ENCODE data around the gene METAP2.
A peak's percentile ranks its signal among the peaks of the same experiment; 100 is the strongest.
"Not testable (repeated sequence)": the region's sequence is repeated elsewhere in the genome, so short reads cannot be mapped to it uniquely, and the experiment has no call there.

METAP2 gene

GRCh38 chr12:95473884-95474659 lies at the start of gene METAP2:
Gene METAP2 (plus strand): TSS chr12:95474152. CDS start chr12:95474180, 28 bp downstream.
- no peaks in the 10 kb centered on the region for H3K27me3 ChIP-seq (ENCODE audit: control insufficient read depth, insufficient read depth, low read length)
- H3K9me3 ChIP-seq (ENCODE audit: control insufficient read depth, insufficient read depth, low read depth, low read length): no peaks in the 10 kb centered on the region
- H3K4me3 ChIP-seq (ENCODE audit: low read depth, low read length): peak within 1 kb of the TSS; percentile 97
- H3K4me1 ChIP-seq (ENCODE audit: control insufficient read depth, insufficient read depth, low read length): peaks cover 4% of the 10 kb centered on the region; the same call in 1 of the 2 replicates
- H3K27ac ChIP-seq (ENCODE audit: low read depth, low read length): peak within 1 kb of the TSS; percentile 92
- peaks cover 31% of the 10 kb centered on the region for H3K36me3 ChIP-seq (ENCODE audit: control insufficient read depth, insufficient read depth, low read length)
- H3K9ac ChIP-seq (ENCODE audit: low read length): peak within 1 kb of the TSS; percentile 96

DNA sequence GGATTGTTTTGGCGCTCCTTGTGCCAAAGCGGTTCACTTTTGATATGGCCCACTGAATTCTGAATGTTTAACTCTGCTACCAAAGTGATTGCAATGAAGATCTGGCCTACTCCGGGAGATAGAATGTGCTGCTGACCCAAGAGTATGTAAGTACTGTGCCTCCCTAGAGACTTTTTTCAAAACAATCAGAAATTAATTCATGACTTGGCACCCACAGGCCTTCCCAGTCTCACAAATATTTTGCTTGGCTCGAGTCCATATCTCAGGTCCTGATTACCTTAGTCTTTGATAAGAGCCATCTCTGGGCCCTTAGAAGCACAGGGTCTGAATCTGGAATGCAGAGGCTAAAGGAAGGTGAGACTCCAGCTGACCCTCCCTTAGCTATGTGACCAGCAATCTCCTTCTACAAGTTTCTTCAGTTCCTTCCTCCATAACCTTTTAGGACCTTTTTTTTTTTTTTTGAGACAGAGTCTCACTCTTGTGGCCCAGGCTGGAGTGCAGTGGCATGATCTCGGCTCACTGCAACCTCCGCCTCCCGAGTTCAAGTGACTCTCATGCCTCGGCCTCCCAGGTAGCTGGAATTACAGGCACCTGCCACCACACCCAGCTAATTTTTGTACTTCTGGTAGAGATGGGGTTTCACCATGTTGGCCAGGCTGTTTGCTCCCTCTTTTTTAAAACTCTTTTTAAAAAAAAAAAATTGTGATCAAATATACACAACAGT lies 49.5 kb upstream of the METAP2 start:
- H3K4me1 ChIP-seq (ENCODE audit: control insufficient read depth, insufficient read depth, low read length): peaks cover 5% of the 10 kb centered on the region
- H3K4me3 ChIP-seq (ENCODE audit: low read depth, low read length): no peak overlapping the region
- no peaks in the 10 kb centered on the region for H3K36me3 ChIP-seq (ENCODE audit: control insufficient read depth, insufficient read depth, low read length)
- H3K9ac ChIP-seq (ENCODE audit: low read length): no peak overlapping the region
- no peaks in the 10 kb centered on the region for H3K27me3 ChIP-seq (ENCODE audit: control insufficient read depth, insufficient read depth, low read length)
- no peak overlapping the region for H3K27ac ChIP-seq (ENCODE audit: low read depth, low read length)
- no peaks in the 10 kb centered on the region for H3K9me3 ChIP-seq (ENCODE audit: control insufficient read depth, insufficient read depth, low read depth, low read length)

- Histone ChIP-seq H3K27me3 (ENCODE audit: control insufficient read depth, insufficient read depth, low read length) (no peaks in the 10 kb centered on the region), H3K4me3 (ENCODE audit: low read depth, low read length) (no peak overlapping the region), H3K36me3 (ENCODE audit: control insufficient read depth, insufficient read depth, low read length) (no peaks in the 10 kb centered on the region), H3K9ac (ENCODE audit: low read length) (no peak overlapping the region), H3K27ac (ENCODE audit: low read depth, low read length) (no peak overlapping the region), H3K4me1 (ENCODE audit: control insufficient read depth, insufficient read depth, low read length) (peaks cover 5% of the 10 kb centered on the region), H3K9me3 (ENCODE audit: control insufficient read depth, insufficient read depth, low read depth, low read length) (no peaks in the 10 kb centered on the region)
These were observed 44.8 kb upstream of the METAP2 start for GRCh38 chr12:95429172-95429510.

DNA sequence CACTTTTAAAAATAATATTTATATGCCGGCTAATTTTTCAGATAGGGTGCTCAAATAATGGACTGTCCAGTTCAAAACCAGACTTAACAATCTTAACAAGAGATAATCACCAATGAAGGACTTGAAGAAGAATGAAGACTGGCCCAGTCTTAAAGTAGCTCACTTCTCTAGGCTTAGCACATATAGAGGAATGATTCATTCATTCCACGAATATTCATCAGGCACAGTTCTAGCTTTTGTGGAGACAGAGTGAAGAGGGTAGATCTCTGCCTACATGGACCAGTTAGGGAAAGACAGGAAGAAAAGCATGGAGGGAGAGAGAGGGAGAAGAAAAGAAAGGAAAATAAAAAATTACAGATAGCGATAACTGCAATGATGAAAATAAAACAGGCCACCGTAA lies 42.8 kb upstream of the METAP2 start:
- Histone ChIP-seq H3K4me1 (ENCODE audit: control insufficient read depth, insufficient read depth, low read length) (peaks cover 5% of the 10 kb centered on the region), H3K27ac (ENCODE audit: low read depth, low read length) (no peak overlapping the region), H3K27me3 (ENCODE audit: control insufficient read depth, insufficient read depth, low read length) (no peaks in the 10 kb centered on the region)

GRCh38 chr12:95435355-95435754 lies 38.6 kb upstream of the METAP2 start:
- no peak overlapping the region for H3K27ac ChIP-seq (ENCODE audit: low read depth, low read length)
- H3K36me3 ChIP-seq (ENCODE audit: control insufficient read depth, insufficient read depth, low read length): no peaks in the 10 kb centered on the region
- H3K9me3 ChIP-seq (ENCODE audit: control insufficient read depth, insufficient read depth, low read depth, low read length): no peaks in the 10 kb centered on the region
- no peak overlapping the region for H3K9ac ChIP-seq (ENCODE audit: low read length)
- no peaks in the 10 kb centered on the region for H3K4me1 ChIP-seq (ENCODE audit: control insufficient read depth, insufficient read depth, low read length)
- H3K27me3 ChIP-seq (ENCODE audit: control insufficient read depth, insufficient read depth, low read length): no peaks in the 10 kb centered on the region
- no peak overlapping the region for H3K4me3 ChIP-seq (ENCODE audit: low read depth, low read length)

More for the DNA sequence above, 42.8 kb upstream of the METAP2 start:
- Histone ChIP-seq H3K9me3 (ENCODE audit: control insufficient read depth, insufficient read depth, low read depth, low read length) (no peaks in the 10 kb centered on the region), H3K9ac (ENCODE audit: low read length) (no peak overlapping the region), H3K4me3 (ENCODE audit: low read depth, low read length) (no peak overlapping the region), H3K36me3 (ENCODE audit: control insufficient read depth, insufficient read depth, low read length) (no peaks in the 10 kb centered on the region)

- Histone ChIP-seq H3K9ac (ENCODE audit: low read length) (no peak overlapping the region), H3K4me1 (ENCODE audit: control insufficient read depth, insufficient read depth, low read length) (no peaks in the 10 kb centered on the region), H3K27me3 (ENCODE audit: control insufficient read depth, insufficient read depth, low read length) (no peaks in the 10 kb centered on the region)
These were observed 36.4 kb upstream of the METAP2 start for GRCh38 chr12:95437565-95437964.

DNA sequence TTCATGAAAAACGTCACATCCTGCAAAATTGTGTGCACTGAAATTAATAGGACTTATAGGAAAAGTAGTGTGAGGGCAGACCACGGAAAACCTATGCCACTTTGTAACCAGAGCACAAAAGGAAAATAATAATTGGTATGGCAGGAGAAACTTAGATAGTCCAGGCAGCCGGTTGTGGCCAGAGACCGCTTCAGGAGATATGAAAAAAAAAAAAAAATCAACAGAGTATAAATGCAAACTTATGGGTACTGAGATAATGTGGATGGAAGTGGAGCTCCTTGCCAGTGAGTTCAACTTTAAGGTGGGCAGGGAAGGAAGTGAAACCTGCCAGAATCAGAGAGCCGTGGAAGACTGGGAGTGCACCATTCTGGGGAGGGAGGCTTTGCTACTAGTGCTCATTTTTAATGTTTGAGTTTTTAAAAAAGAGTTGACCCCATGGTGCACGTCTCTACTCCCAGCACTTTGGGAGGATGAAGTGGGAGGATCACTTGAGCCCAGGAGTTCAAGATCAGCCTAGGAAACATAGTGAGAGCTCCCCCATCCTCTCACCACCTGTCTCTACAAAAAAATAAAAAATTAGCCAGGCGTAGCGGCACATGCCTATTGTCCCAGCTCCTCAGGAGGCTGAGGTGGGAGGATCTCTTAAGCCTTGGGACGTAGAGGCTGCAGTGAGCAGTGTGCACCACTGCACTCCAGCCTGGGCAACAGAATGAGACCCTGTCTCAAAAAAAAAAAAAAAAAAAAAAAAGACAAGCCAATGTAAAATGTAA lies 34.3 kb upstream of the METAP2 start:
- Histone ChIP-seq H3K4me1 (ENCODE audit: control insufficient read depth, insufficient read depth, low read length) (peaks cover 17% of the 10 kb centered on the region), H3K36me3 (ENCODE audit: control insufficient read depth, insufficient read depth, low read length) (no peaks in the 10 kb centered on the region), H3K9ac (ENCODE audit: low read length) (no peak overlapping the region), H3K9me3 (ENCODE audit: control insufficient read depth, insufficient read depth, low read depth, low read length) (no peaks in the 10 kb centered on the region), H3K27me3 (ENCODE audit: control insufficient read depth, insufficient read depth, low read length) (no peaks in the 10 kb centered on the region), H3K27ac (ENCODE audit: low read depth, low read length) (no peak overlapping the region), H3K4me3 (ENCODE audit: low read depth, low read length) (no peak overlapping the region)

More at GRCh38 chr12:95437565-95437964, 36.4 kb upstream of the METAP2 start:
- Histone ChIP-seq H3K9me3 (ENCODE audit: control insufficient read depth, insufficient read depth, low read depth, low read length) (no peaks in the 10 kb centered on the region), H3K27ac (ENCODE audit: low read depth, low read length) (no peak overlapping the region), H3K4me3 (ENCODE audit: low read depth, low read length) (no peak overlapping the region), H3K36me3 (ENCODE audit: control insufficient read depth, insufficient read depth, low read length) (no peaks in the 10 kb centered on the region)

GRCh38 chr12:95440401-95440800 lies 33.6 kb upstream of the METAP2 start:
- Histone ChIP-seq H3K27ac (ENCODE audit: low read depth, low read length) (no peak overlapping the region), H3K36me3 (ENCODE audit: control insufficient read depth, insufficient read depth, low read length) (no peaks in the 10 kb centered on the region), H3K27me3 (ENCODE audit: control insufficient read depth, insufficient read depth, low read length) (no peaks in the 10 kb centered on the region), H3K4me3 (ENCODE audit: low read depth, low read length) (no peak overlapping the region), H3K4me1 (ENCODE audit: control insufficient read depth, insufficient read depth, low read length) (peaks cover 17% of the 10 kb centered on the region), H3K9me3 (ENCODE audit: control insufficient read depth, insufficient read depth, low read depth, low read length) (no peaks in the 10 kb centered on the region), H3K9ac (ENCODE audit: low read length) (no peak overlapping the region)

DNA sequence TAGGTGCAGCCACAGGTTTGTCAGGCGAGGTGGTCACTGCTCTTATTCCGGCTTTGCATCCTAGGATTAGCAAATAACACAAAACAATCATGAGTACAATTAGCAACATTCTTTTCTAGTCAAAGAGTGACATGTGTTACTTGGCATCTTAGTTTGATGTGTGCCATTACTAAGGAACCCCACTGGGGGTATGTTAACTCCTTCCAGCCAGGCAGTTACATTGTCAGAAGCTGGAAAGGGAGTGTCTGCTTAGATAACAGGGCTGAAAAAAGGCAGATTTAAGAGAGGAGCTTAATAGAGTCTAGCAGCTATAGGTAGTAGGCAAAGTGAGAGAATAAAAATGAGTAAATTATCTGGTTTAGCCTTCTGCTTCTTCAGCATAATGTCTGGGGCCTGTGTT lies 30.5 kb upstream of the METAP2 start:
- Histone ChIP-seq H3K36me3 (ENCODE audit: control insufficient read depth, insufficient read depth, low read length) (no peaks in the 10 kb centered on the region), H3K4me1 (ENCODE audit: control insufficient read depth, insufficient read depth, low read length) (peaks cover 29% of the 10 kb centered on the region), H3K9ac (ENCODE audit: low read length) (no peak overlapping the region), H3K27me3 (ENCODE audit: control insufficient read depth, insufficient read depth, low read length) (no peaks in the 10 kb centered on the region), H3K27ac (ENCODE audit: low read depth, low read length) (no peak overlapping the region), H3K9me3 (ENCODE audit: control insufficient read depth, insufficient read depth, low read depth, low read length) (no peaks in the 10 kb centered on the region), H3K4me3 (ENCODE audit: low read depth, low read length) (no peak overlapping the region)

DNA sequence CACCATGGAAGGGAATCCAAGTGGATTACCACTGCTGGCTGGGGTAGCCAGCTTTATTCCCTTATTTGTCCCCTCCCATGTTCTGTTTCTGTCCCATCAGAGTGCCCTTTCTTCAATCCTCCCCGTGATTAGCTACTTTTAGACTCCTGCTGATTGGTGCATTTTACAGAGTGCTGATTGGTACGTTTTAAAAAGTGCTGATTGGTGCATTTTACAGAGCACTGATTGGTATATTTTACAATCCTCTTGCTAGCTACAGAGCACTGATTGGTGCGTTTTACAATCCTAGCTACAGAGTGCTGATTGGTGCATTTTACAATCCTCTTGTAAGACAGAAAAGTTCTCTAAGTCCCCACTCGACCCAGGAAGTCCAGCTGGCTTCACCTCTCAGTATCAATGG lies 28.9 kb upstream of the METAP2 start:
- not testable (repeated sequence) for H3K27me3 ChIP-seq (ENCODE audit: control insufficient read depth, insufficient read depth, low read length); H3K9me3 ChIP-seq (ENCODE audit: control insufficient read depth, insufficient read depth, low read depth, low read length); H3K36me3 ChIP-seq (ENCODE audit: control insufficient read depth, insufficient read depth, low read length); H3K9ac ChIP-seq (ENCODE audit: low read length); H3K27ac ChIP-seq (ENCODE audit: low read depth, low read length); H3K4me3 ChIP-seq (ENCODE audit: low read depth, low read length)
- H3K4me1 ChIP-seq (ENCODE audit: control insufficient read depth, insufficient read depth, low read length): peaks cover 29% of the 10 kb centered on the region
